Measurements from ENCODE around the gene PRICKLE4. TPM values are rescaled to one million over a fixed set of nuclear protein-coding genes. Genes with fewer than 3 reads are reported as not detected.
"Not testable (repeated sequence)": the region's sequence is repeated elsewhere in the genome, so short reads cannot be mapped to it uniquely, and the experiment has no call there.

The PRICKLE4 gene
- total RNA-seq, 1 donor from 2014 or later = 3.4 TPM

DNA sequence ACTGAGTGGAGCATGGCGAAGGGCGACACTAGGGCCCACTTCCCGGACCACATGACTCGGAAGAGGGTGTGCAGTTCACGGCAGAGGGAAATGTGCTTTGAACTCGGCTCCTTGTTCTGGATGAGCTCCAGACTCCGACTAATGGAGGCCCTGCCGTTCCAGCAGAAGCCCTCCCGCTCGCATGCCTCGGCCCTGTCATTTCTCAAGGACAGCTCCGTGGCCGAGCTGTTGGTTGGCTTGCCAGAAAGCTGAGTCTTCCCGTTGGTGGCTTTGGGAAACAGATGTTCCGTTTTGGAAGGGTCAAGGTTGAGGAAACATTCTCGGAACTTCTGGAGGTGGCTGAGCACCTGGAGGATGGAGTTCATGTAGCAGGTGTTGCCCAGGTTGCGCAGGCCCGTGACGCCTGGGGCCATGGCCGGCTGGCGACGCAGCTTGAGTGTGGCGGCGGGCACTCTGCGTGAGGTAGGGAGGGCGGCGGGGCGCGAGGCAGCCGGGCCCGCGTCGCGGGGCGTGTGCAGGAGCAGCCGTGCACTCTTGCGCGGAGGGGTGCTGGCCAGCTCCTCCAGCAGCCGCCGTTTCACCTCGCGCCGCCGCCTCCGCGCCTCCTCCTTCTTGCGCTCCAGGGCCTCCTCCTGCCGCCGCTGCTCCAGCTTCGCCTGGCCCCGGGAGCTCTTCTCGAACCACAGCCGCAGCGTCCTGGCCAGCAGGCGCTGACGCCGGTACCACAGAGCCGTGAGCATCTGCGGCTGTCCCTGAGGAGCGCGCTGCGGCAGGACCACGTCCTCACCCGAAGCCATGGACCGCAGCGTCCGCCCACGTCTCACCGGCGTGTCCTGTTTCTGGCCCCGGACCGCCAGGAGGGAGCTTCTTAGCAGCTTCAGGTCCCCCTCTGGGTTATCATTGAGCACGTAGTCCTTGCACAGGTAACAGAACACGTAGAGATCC lies 25.5 kb downstream of the PRICKLE4 start:
- no peaks in the 10 kb centered on the region for H3K9me3 Mint-ChIP-seq (ENCODE audit: unreplicated experiment)
- H3K27ac Mint-ChIP-seq (ENCODE audit: unreplicated experiment) = no peak overlapping the region
- H3K36me3 ChIP-seq (ENCODE audit: insufficient read depth, low read length) = no peaks in the 10 kb centered on the region
- peaks cover 4% of the 10 kb centered on the region for H3K36me3 Mint-ChIP-seq (ENCODE audit: low read depth, unreplicated experiment)
- H3K4me3 Mint-ChIP-seq (ENCODE audit: unreplicated experiment) = no peak overlapping the region
- no peaks in the 10 kb centered on the region for H3K27me3 ChIP-seq (ENCODE audit: insufficient read depth, low read length)
- no peak for FAIRE-seq
- H3K4me1 ChIP-seq (ENCODE audit: insufficient read depth, low read length) = no peaks in the 10 kb centered on the region
- no peak overlapping the region for H3K9ac ChIP-seq (ENCODE audit: low read length)
- H4K20me1 ChIP-seq (ENCODE audit: insufficient read depth, low read length) = no peaks in the 10 kb centered on the region
- peaks cover 2% of the 10 kb centered on the region for H3K27me3 Mint-ChIP-seq (ENCODE audit: low read depth, unreplicated experiment)
- peaks cover 7% of the 10 kb centered on the region for H3K4me1 Mint-ChIP-seq (ENCODE audit: low read depth, unreplicated experiment)
- H3K79me2 ChIP-seq (ENCODE audit: insufficient read depth, low read length) = no peaks in the 10 kb centered on the region
- H3K4me3 ChIP-seq (ENCODE audit: insufficient read depth, low read depth, low read length) = no peak overlapping the region
- no peak overlapping the region for H2AFZ ChIP-seq (ENCODE audit: low read depth, low read length)
- TF ChIP-seq EZH2 (IDR thresholded peaks at IDR 0.05; ENCODE audit: insufficient read depth, low read length) = no peak
- TF ChIP-seq, protein P1, sequence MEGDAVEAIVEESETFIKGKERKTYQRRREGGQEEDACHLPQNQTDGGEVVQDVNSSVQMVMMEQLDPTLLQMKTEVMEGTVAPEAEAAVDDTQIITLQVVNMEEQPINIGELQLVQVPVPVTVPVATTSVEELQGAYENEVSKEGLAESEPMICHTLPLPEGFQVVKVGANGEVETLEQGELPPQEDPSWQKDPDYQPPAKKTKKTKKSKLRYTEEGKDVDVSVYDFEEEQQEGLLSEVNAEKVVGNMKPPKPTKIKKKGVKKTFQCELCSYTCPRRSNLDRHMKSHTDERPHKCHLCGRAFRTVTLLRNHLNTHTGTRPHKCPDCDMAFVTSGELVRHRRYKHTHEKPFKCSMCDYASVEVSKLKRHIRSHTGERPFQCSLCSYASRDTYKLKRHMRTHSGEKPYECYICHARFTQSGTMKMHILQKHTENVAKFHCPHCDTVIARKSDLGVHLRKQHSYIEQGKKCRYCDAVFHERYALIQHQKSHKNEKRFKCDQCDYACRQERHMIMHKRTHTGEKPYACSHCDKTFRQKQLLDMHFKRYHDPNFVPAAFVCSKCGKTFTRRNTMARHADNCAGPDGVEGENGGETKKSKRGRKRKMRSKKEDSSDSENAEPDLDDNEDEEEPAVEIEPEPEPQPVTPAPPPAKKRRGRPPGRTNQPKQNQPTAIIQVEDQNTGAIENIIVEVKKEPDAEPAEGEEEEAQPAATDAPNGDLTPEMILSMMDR (IDR thresholded peaks at IDR 0.05; ENCODE audit: insufficient read depth, low read depth, low read length) = no peak
- H3K4me2 ChIP-seq (ENCODE audit: low read length) = no peak overlapping the region
- no peak for DNase-seq (ENCODE audit: low read depth)
- H3K9me3 ChIP-seq (ENCODE audit: insufficient read depth, low read depth, low read length) = no peaks in the 10 kb centered on the region
- H3K27ac ChIP-seq (ENCODE audit: low read depth, low read length) = no peak overlapping the region

DNA sequence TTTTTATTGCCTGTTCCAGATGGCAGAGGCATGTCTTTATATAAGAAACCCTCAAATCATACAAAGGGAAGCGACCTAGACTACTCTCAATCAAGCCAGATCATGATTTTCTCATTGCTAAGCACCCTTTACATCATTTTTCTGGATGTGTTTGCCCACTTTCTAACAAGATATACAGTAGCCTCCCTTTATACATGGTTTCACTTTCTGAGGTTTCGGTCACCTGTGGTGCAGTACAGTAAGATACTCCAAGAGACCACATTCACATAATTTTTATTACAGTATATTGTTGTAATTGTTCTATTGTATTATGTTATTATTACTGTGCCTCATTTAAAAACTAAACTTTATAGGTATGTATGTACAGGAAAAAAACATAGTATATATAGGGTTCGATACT lies 30.5 kb downstream of the PRICKLE4 start:
- Histone ChIP-seq H3K27me3 (ENCODE audit: insufficient read depth, low read length) (no peaks in the 10 kb centered on the region), H3K4me2 (ENCODE audit: low read length) (no peak overlapping the region), H3K9ac (ENCODE audit: low read length) (no peak overlapping the region), H3K79me2 (ENCODE audit: insufficient read depth, low read length) (no peaks in the 10 kb centered on the region), H3K4me3 (ENCODE audit: insufficient read depth, low read depth, low read length) (no peak overlapping the region), H3K4me1 (ENCODE audit: insufficient read depth, low read length) (no peaks in the 10 kb centered on the region), H2AFZ (ENCODE audit: low read depth, low read length) (no peak overlapping the region), H3K9me3 (ENCODE audit: insufficient read depth, low read depth, low read length) (no peaks in the 10 kb centered on the region), H3K27ac (ENCODE audit: low read depth, low read length) (no peak overlapping the region), H3K36me3 (ENCODE audit: insufficient read depth, low read length) (no peaks in the 10 kb centered on the region), H4K20me1 (ENCODE audit: insufficient read depth, low read length) (no peaks in the 10 kb centered on the region)
- no peak overlapping the region for H3K4me3 Mint-ChIP-seq (ENCODE audit: unreplicated experiment)
- DNase-seq (ENCODE audit: low read depth) (no peak), FAIRE-seq (no peak)
- no peak for TF ChIP-seq EZH2 (IDR thresholded peaks at IDR 0.05; ENCODE audit: insufficient read depth, low read length)
- TF ChIP-seq, protein P1 (IDR thresholded peaks at IDR 0.05; ENCODE audit: insufficient read depth, low read depth, low read length) = no peak
- peaks cover 11% of the 10 kb centered on the region for H3K4me1 Mint-ChIP-seq (ENCODE audit: low read depth, unreplicated experiment)
- H3K27ac Mint-ChIP-seq (ENCODE audit: unreplicated experiment) = no peak overlapping the region
- H3K9me3 Mint-ChIP-seq (ENCODE audit: unreplicated experiment) = no peaks in the 10 kb centered on the region
- H3K36me3 Mint-ChIP-seq (ENCODE audit: low read depth, unreplicated experiment) = peaks cover 2% of the 10 kb centered on the region
- no peaks in the 10 kb centered on the region for H3K27me3 Mint-ChIP-seq (ENCODE audit: low read depth, unreplicated experiment)

DNA sequence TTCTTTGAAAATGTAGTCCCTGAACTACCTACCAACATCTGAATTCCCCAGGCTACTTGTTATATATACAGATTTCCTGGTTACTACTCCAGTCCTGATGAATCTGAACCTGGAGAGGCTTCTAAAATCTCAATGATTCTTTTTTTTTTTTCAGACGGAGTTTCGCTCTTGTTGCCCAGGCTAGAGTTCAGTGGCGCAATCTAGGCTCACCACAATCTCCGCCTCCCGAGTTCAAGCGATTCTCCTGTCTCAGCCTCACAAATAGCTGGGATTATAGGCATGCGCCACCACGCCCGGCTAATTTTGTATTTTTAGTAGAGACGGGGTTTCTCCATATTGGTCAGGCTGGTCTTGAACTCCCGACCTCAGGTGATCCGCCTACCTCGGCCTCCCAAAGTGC lies 31.4 kb downstream of the PRICKLE4 start:
- H3K27ac Mint-ChIP-seq (ENCODE audit: unreplicated experiment); H4K20me1 ChIP-seq (ENCODE audit: insufficient read depth, low read length); H3K9me3 Mint-ChIP-seq (ENCODE audit: unreplicated experiment); H3K27ac ChIP-seq (ENCODE audit: low read depth, low read length); H3K9ac ChIP-seq (ENCODE audit: low read length); H3K4me3 ChIP-seq (ENCODE audit: insufficient read depth, low read depth, low read length); DNase-seq (ENCODE audit: low read depth); H3K4me1 ChIP-seq (ENCODE audit: insufficient read depth, low read length); FAIRE-seq; H3K27me3 ChIP-seq (ENCODE audit: insufficient read depth, low read length); H2AFZ ChIP-seq (ENCODE audit: low read depth, low read length); H3K9me3 ChIP-seq (ENCODE audit: insufficient read depth, low read depth, low read length); H3K4me2 ChIP-seq (ENCODE audit: low read length); H3K36me3 Mint-ChIP-seq (ENCODE audit: low read depth, unreplicated experiment); H3K36me3 ChIP-seq (ENCODE audit: insufficient read depth, low read length); H3K27me3 Mint-ChIP-seq (ENCODE audit: low read depth, unreplicated experiment); H3K4me3 Mint-ChIP-seq (ENCODE audit: unreplicated experiment); H3K79me2 ChIP-seq (ENCODE audit: insufficient read depth, low read length): not testable (repeated sequence)
- H3K4me1 Mint-ChIP-seq (ENCODE audit: low read depth, unreplicated experiment) = peaks cover 14% of the 10 kb centered on the region

Data from astrocyte (in vitro differentiated cells and primary cell).